Stimulated activated CD4-positive, alpha-beta T cell treated with anti-CD3 and anti-CD28 coated beads, Interleukin-1b, Interleukin-23, amount 100 ng/mL, for 48 hours (primary cell): ENCODE results near the gene EMX2.
"Not testable (repeated sequence)": the region's sequence is repeated elsewhere in the genome, so short reads cannot be mapped to it uniquely, and the experiment has no call there.

Source experiments
- DNase-seq: peaks from one replicate; pipeline ENCODE4 v3.0.0-alpha.2; 2020

EMX2 gene

GRCh38 chr10:117562896-117563737 lies 20.6 kb downstream of the EMX2 start:
- DNase-seq: no peak

GRCh38 chr10:117563780-117564179 lies 21.2 kb downstream of the EMX2 start:
- no peak for DNase-seq

- no peak for DNase-seq
Observed at GRCh38 chr10:117565068-117565467, 22.5 kb downstream of the EMX2 start.

GRCh38 chr10:117568334-117568733 lies 25.8 kb downstream of the EMX2 start:
- DNase-seq: no peak

GRCh38 chr10:117569610-117570390 lies 27.3 kb downstream of the EMX2 start:
- no peak for DNase-seq

- no peak for DNase-seq
Observed at GRCh38 chr10:117570880-117571279, 28.3 kb downstream of the EMX2 start.

GRCh38 chr10:117574498-117575146 lies 32.1 kb downstream of the EMX2 start:
- DNase-seq: no peak

GRCh38 chr10:117578490-117578889 lies 35.9 kb downstream of the EMX2 start:
- no peak for DNase-seq

GRCh38 chr10:117578999-117579590 lies 36.5 kb downstream of the EMX2 start:
- no peak for DNase-seq

- DNase-seq: no peak
Observed at GRCh38 chr10:117581961-117582360, 39.4 kb downstream of the EMX2 start.

GRCh38 chr10:117584831-117585230 lies 42.3 kb downstream of the EMX2 start:
- DNase-seq: not testable (repeated sequence)

GRCh38 chr10:117587036-117587435 lies 44.5 kb downstream of the EMX2 start:
- no peak for DNase-seq

GRCh38 chr10:117590101-117590875 lies 47.7 kb downstream of the EMX2 start:
- DNase-seq: no peak

GRCh38 chr10:117591043-117591442 lies 48.5 kb downstream of the EMX2 start:
- no peak for DNase-seq

- no peak for DNase-seq
Observed at GRCh38 chr10:117594722-117595121, 52.2 kb downstream of the EMX2 start.

GRCh38 chr10:117596706-117597105 lies 54.2 kb downstream of the EMX2 start:
- DNase-seq: no peak

- DNase-seq: no peak
Observed at GRCh38 chr10:117597216-117597615, 54.7 kb downstream of the EMX2 start.
